ENCODE results near the gene TRAPPC2L.
"Not testable (repeated sequence)": the region's sequence is repeated elsewhere in the genome, so short reads cannot be mapped to it uniquely, and the experiment has no call there.

Gene TRAPPC2L

GRCh38 chr16:88894266-88894665, 37.3 kb downstream of the TRAPPC2L start:
- not testable (repeated sequence) for DNase-seq

GRCh38 chr16:88894681-88895300, 37.9 kb downstream of the TRAPPC2L start:
- DNase-seq, result no peak

GRCh38 chr16:88895335-88895734, 38.4 kb downstream of the TRAPPC2L start:
- no peak for DNase-seq

GRCh38 chr16:88896238-88897070, 39.5 kb downstream of the TRAPPC2L start:
- DNase-seq, result no peak

- no peak for DNase-seq
Measured at GRCh38 chr16:88897696-88898425, 40.9 kb downstream of the TRAPPC2L start.

GRCh38 chr16:88899901-88900661, 43.2 kb downstream of the TRAPPC2L start:
- DNase-seq, result no peak

GRCh38 chr16:88900662-88901052, 43.7 kb downstream of the TRAPPC2L start:
- DNase-seq, result no peak

GRCh38 chr16:88901718-88902337, 44.9 kb downstream of the TRAPPC2L start:
- DNase-seq, result no peak

- DNase-seq, result no peak
Measured at GRCh38 chr16:88902744-88903143, 45.8 kb downstream of the TRAPPC2L start.

- DNase-seq, result no peak
Measured at GRCh38 chr16:88903267-88903666, 46.3 kb downstream of the TRAPPC2L start.

- no peak for DNase-seq
Measured at GRCh38 chr16:88904676-88905365, 47.9 kb downstream of the TRAPPC2L start.

- no peak for DNase-seq
Measured at GRCh38 chr16:88905563-88905962, 48.6 kb downstream of the TRAPPC2L start.

- DNase-seq, result no peak
Measured at GRCh38 chr16:88906020-88906419, 49.1 kb downstream of the TRAPPC2L start.

GRCh38 chr16:88906535-88907105, 49.7 kb downstream of the TRAPPC2L start:
- no peak for DNase-seq

GRCh38 chr16:88907768-88908167, 50.8 kb downstream of the TRAPPC2L start:
- DNase-seq, result no peak

- DNase-seq, result no peak
Measured at GRCh38 chr16:88908307-88908706, 51.4 kb downstream of the TRAPPC2L start.

- DNase-seq, result no peak
Measured at GRCh38 chr16:88909431-88910210, 52.7 kb downstream of the TRAPPC2L start.

GRCh38 chr16:88910284-88911135, 53.6 kb downstream of the TRAPPC2L start:
- no peak for DNase-seq

- no peak for DNase-seq
Measured at GRCh38 chr16:88911136-88911945, 54.4 kb downstream of the TRAPPC2L start.

All from midbrain (tissue), 1 donor.